ENCODE data around the gene POLD2. TPM values are rescaled to one million over a fixed set of nuclear protein-coding genes. Genes with fewer than 3 reads are reported as not detected.
A peak's percentile ranks its signal among the peaks of the same experiment; 100 is the strongest.

POLD2 gene
- total and polyA plus RNA-seq, 2 of the 4 experiments (the other 2 are of a cell fraction): 142 to 163 TPM

GRCh38 chr7:44085546-44085945 is 37.8 kb downstream of the POLD2 start:
- peak overlapping the region; percentile 60; the same call in 1 of the 2 replicates for H3K14ac ChIP-seq (replicated peaks; ENCODE audit: low read depth, low read length)
- H3K4me1 ChIP-seq (ENCODE audit: control insufficient read depth, insufficient read depth, low read length): peaks cover 29% of the 10 kb centered on the region
- in situ Hi-C loops (cut with MboI; ENCODE audit: low sequenced_read_pairs): no loop called here
- DNase-seq (no peak), ATAC-seq (ENCODE audit: low read depth) (no peak)
- no peak overlapping the region for H3K9ac ChIP-seq (ENCODE audit: low read depth, low read length)
- ChIA-PET POLR2A (ENCODE audit: unreplicated experiment) (no interaction called here), CTCF (interaction anchor here (0.6 kb wide), 1 partner anchor 50 kb away, joined by 6 read pairs; no protein-coding TSS in a partner anchor)
- no peaks in the 10 kb centered on the region for H3K9me3 ChIP-seq (ENCODE audit: control insufficient read depth, insufficient read depth, low read length)
- H3K56ac ChIP-seq (ENCODE audit: extremely low read depth, insufficient read depth, low read length): no peak overlapping the region
- H2BK15ac ChIP-seq (ENCODE audit: low read depth, low read length): peak overlapping the region; percentile 29; the same call in 1 of the 3 replicates
- H2AK9ac ChIP-seq (replicated peaks; ENCODE audit: low read depth, low read length, poor library complexity): peak overlapping the region; percentile 74
- H4K8ac ChIP-seq (ENCODE audit: low read depth in 2 of 2, low read length in 2 of 2): peak overlapping the region in 1 of 2 experiments; percentile 13; a peak in 2 of 4 replicates
- no peaks in the 10 kb centered on the region for H3K27me3 ChIP-seq (ENCODE audit: control insufficient read depth, insufficient read depth, low read length)
- BruUV-seq (replicated peaks): no TSS peak
- no peak for TF ChIP-seq ELK1 (IDR thresholded peaks at IDR 0.05; ENCODE audit: borderline replicate concordance, low read depth, low read length)
- no peak for TF ChIP-seq MAFK (IDR thresholded peaks at IDR 0.05; ENCODE audit: low read depth, low read length)
- peak overlapping the region; percentile 64 for H3K4ac ChIP-seq (ENCODE audit: low read depth, low read length)
- 88% methylated on average over 1 of the region's 3 CpGs; no CpG with 5 or more reads in 1 of the 2 experiments for WGBS, 2 experiments (ENCODE audit: extremely low coverage in 2 of 2, insufficient read length in 1 of 2)
- H3K36me3 ChIP-seq (ENCODE audit: control insufficient read depth, insufficient read depth, low read length): no peaks in the 10 kb centered on the region; the same call in 1 of the 2 replicates
- peak overlapping the region; percentile 23 for H4K91ac ChIP-seq (ENCODE audit: insufficient read depth, low read depth, low read length)
- H2BK20ac ChIP-seq (ENCODE audit: low read depth, low read length): peak overlapping the region; percentile 65
- H2BK5ac ChIP-seq (ENCODE audit: low read depth, low read length, poor library complexity, severe bottlenecking): peak overlapping the region; percentile 29
- dilution Hi-C loops (cut with HindIII; ENCODE audit: low sequenced_read_pairs, unreplicated experiment): no loop called here
- no peak overlapping the region for H3K4me2 ChIP-seq (ENCODE audit: low read depth, low read length)
- no peak overlapping the region for H3K4me3 ChIP-seq (ENCODE audit: insufficient read depth, low read depth, low read length)
- H3K79me1 ChIP-seq (ENCODE audit: low read depth in 1 of 2, low read length in 2 of 2): peaks cover 7 to 24% of the 10 kb centered on the region in 2 experiments; a peak in 3 of 4 replicates
- H4K20me1 ChIP-seq (ENCODE audit: insufficient read depth, low read length): no peaks in the 10 kb centered on the region; the same call in 1 of the 2 replicates
- peak overlapping the region; percentile 77; the same call in 1 of the 2 replicates for H2AK5ac ChIP-seq (ENCODE audit: low read depth, low read length)
- H3K9me1 ChIP-seq (ENCODE audit: insufficient read depth, low read length): peaks cover 30% of the 10 kb centered on the region
- 0 out of 2 replicates have a peak overlapping the region, but pooled peaks have one; percentile 58 for H3K23ac ChIP-seq (ENCODE audit: low read depth, low read length)
- peak overlapping the region; percentile 53; the same call in 1 of the 2 replicates for H4K5ac ChIP-seq (ENCODE audit: low read depth, low read length)
- no peak overlapping the region for H2AFZ ChIP-seq (replicated peaks; ENCODE audit: low read length, poor library complexity)
- H3K18ac ChIP-seq (ENCODE audit: low read depth, low read length): peak overlapping the region; percentile 59
- intact Hi-C loops (cut with micrococcal nuclease): no loop called here
- H3K27ac ChIP-seq (ENCODE audit: insufficient read depth, low read length): peak overlapping the region; percentile 31; the same call in 1 of the 2 replicates
- H2BK120ac ChIP-seq (ENCODE audit: low read depth, low read length): peak overlapping the region; percentile 31
